H9 (cell line): ENCODE measurements around the gene FAM200B. TPM values are rescaled to one million over a fixed set of nuclear protein-coding genes. Genes with fewer than 3 reads are reported as not detected.

Experiments used
- DNase-seq: peaks from one replicate; pipeline ENCODE4 v3.0.0-alpha.2; 2017
- H2AFZ ChIP-seq: one replicate; pipeline ENCODE4 v1.6.1; 2013; ENCODE audit warnings: mild to moderate bottlenecking, low read length, control low read depth, moderate library complexity
- H2AK5ac ChIP-seq: 2 replicates; pipeline ENCODE4 v1.6.1; 2013; ENCODE audit warnings: low read length, control low read depth, mixed read lengths; ENCODE audit not compliant: insufficient read length
- H2BK120ac ChIP-seq: one replicate; pipeline ENCODE4 v1.6.1; 2013; ENCODE audit warnings: low read depth, mild to moderate bottlenecking, low read length, control low read depth, inconsistent platforms; ENCODE audit not compliant: poor library complexity, severe bottlenecking
- H2BK12ac ChIP-seq: 2 replicates; pipeline ENCODE4 v1.6.1; 2013; ENCODE audit warnings: low read length, control low read depth, mixed read lengths, low read depth; ENCODE audit not compliant: insufficient read length
- H2BK15ac ChIP-seq: 2 replicates; pipeline ENCODE4 v1.6.1; 2013; ENCODE audit warnings: low read depth, low read length, control low read depth
- H2BK20ac ChIP-seq: one replicate; pipeline ENCODE4 v1.6.1; 2013; ENCODE audit warnings: low read depth, mild to moderate bottlenecking, low read length, control low read depth, inconsistent platforms; ENCODE audit not compliant: poor library complexity, severe bottlenecking
- H2BK5ac ChIP-seq: 2 replicates; pipeline ENCODE4 v1.6.1; 2013; ENCODE audit warnings: low read length, control low read depth, mixed read lengths; ENCODE audit not compliant: insufficient read length
- H3K14ac ChIP-seq: 2 replicates; pipeline ENCODE4 v1.6.1; 2013; ENCODE audit warnings: low read length, control low read depth; ENCODE audit not compliant: insufficient read depth
- H3K18ac ChIP-seq: 2 replicates; pipeline ENCODE4 v1.6.1; 2013; ENCODE audit warnings: low read depth, mild to moderate bottlenecking, mixed read lengths, low read length, control low read depth; ENCODE audit not compliant: insufficient read length
- H3K23ac ChIP-seq: 2 replicates; pipeline ENCODE4 v1.6.1; 2013; ENCODE audit warnings: low read length, control low read depth, mixed read lengths, low read depth; ENCODE audit not compliant: insufficient read length
- H3K23me2 ChIP-seq: 2 replicates; pipeline ENCODE4 v1.6.1; 2013; ENCODE audit warnings: low read depth, mild to moderate bottlenecking, mixed read lengths, low read length, control low read depth; ENCODE audit not compliant: insufficient read length, poor library complexity, severe bottlenecking
- H3K27ac ChIP-seq: 2 replicates; pipeline ENCODE4 v1.5.1; 2013; ENCODE audit warnings: low read length, control low read depth, mixed read lengths, low read depth; ENCODE audit not compliant: insufficient read length
- H3K27me3 ChIP-seq: 2 replicates; pipeline ENCODE4 v1.6.1; 2013; ENCODE audit warnings: low read length, control low read depth, inconsistent platforms; ENCODE audit not compliant: insufficient read depth
- H3K4ac ChIP-seq: 2 replicates; pipeline ENCODE4 v1.6.1; 2013; ENCODE audit warnings: low read depth, mild to moderate bottlenecking, control low read depth, inconsistent platforms, low read length, moderate library complexity
- H3K4me1 ChIP-seq: 2 replicates; pipeline ENCODE4 v1.6.1; 2013; ENCODE audit warnings: low read length, control low read depth, inconsistent platforms; ENCODE audit not compliant: insufficient read depth
- H3K4me2 ChIP-seq: 2 replicates; pipeline ENCODE4 v1.6.1; 2013; ENCODE audit warnings: low read length, control low read depth, mixed read lengths; ENCODE audit not compliant: insufficient read length, insufficient read depth
- H3K56ac ChIP-seq: 2 replicates; pipeline ENCODE4 v1.6.1; 2013; ENCODE audit warnings: low read depth, mild to moderate bottlenecking, mixed read lengths, low read length, control low read depth; ENCODE audit not compliant: insufficient read length
- H3K79me1 ChIP-seq: 2 replicates; pipeline ENCODE4 v1.6.1; 2013; ENCODE audit warnings: low read depth, mild to moderate bottlenecking, moderate library complexity, low read length, control low read depth, inconsistent platforms; ENCODE audit not compliant: insufficient read depth, poor library complexity, severe bottlenecking
- H3K79me2 ChIP-seq: 2 replicates; pipeline ENCODE4 v1.6.1; 2013; ENCODE audit warnings: low read length, control low read depth, inconsistent platforms; ENCODE audit not compliant: insufficient read depth
- H3K9ac ChIP-seq: 2 replicates; pipeline ENCODE4 v1.6.1; 2013; ENCODE audit warnings: low read length, control low read depth, mixed read lengths; ENCODE audit not compliant: insufficient read length; ENCODE audit errors: extremely low read depth
- H3K9me3 ChIP-seq: one replicate; pipeline ENCODE4 v1.6.1; 2013; ENCODE audit warnings: low read depth, low read length, inconsistent platforms; ENCODE audit not compliant: control insufficient read depth
- H3T11ph ChIP-seq: one replicate; pipeline ENCODE4 v1.6.1; 2013; ENCODE audit warnings: mild to moderate bottlenecking, low read length, control low read depth, inconsistent platforms
- H4K20me1 ChIP-seq: one replicate; pipeline ENCODE4 v1.6.1; 2013; ENCODE audit not compliant: control insufficient read depth, insufficient read length, insufficient read depth
- H4K5ac ChIP-seq: 2 replicates; pipeline ENCODE4 v1.6.1; 2013; ENCODE audit warnings: low read depth, mild to moderate bottlenecking, mixed read lengths, low read length, control low read depth; ENCODE audit not compliant: insufficient read length
- H4K8ac ChIP-seq: replicated peaks from 2 replicates; pipeline ENCODE4 v1.6.1; 2013; ENCODE audit warnings: low read length, control low read depth, mixed read lengths, low read depth; ENCODE audit not compliant: insufficient read length
- H4K91ac ChIP-seq: 2 replicates; pipeline ENCODE4 v1.6.1; 2013; ENCODE audit warnings: low read depth, mild to moderate bottlenecking, moderate library complexity, mixed read lengths, low read length, control low read depth; ENCODE audit not compliant: insufficient read length
- H3K27ac Mint-ChIP-seq, 3 experiments: 2 replicates in 2 of 3; 3 replicates in 1 of 3; pipeline ENCODE4 v1.8.0; 2020 to 2021; ENCODE audit warnings: mixed read lengths in 3 of 3, mild to moderate bottlenecking in 1 of 3, moderate library complexity in 1 of 3
- H3K27me3 Mint-ChIP-seq: 2 replicates; pipeline ENCODE4 v1.8.0; 2021; ENCODE audit warnings: low read depth, mild to moderate bottlenecking, moderate library complexity, mixed read lengths
- H3K36me3 Mint-ChIP-seq, 3 experiments: 2 replicates in 2 of 3; 3 replicates in 1 of 3; pipeline ENCODE4 v1.8.0; 2020 to 2021; ENCODE audit warnings: low read depth in 3 of 3, mixed read lengths in 3 of 3; ENCODE audit not compliant: insufficient read depth in 1 of 3
- H3K4me1 Mint-ChIP-seq, 2 experiments: 2 replicates each; pipeline ENCODE4 v1.8.0; 2020; ENCODE audit warnings: mixed read lengths in 2 of 2
- H3K4me3 Mint-ChIP-seq, 2 experiments: 2 replicates in 1 of 2; 3 replicates in 1 of 2; pipeline ENCODE4 v1.8.0; 2020 to 2021; ENCODE audit warnings: mild to moderate bottlenecking in 2 of 2, mixed read lengths in 2 of 2, moderate library complexity in 1 of 2
- H3K9me3 Mint-ChIP-seq, 2 experiments: 2 replicates in 1 of 2; 3 replicates in 1 of 2; pipeline ENCODE4 v1.8.0; 2020; ENCODE audit warnings: mild to moderate bottlenecking in 2 of 2, mixed read lengths in 2 of 2, moderate library complexity in 1 of 2
- WGBS: extraction: QIAGEN DNeasy Blood & Tissue Kit; methylation state at CpG from one replicate; pipeline ENCODE4 v1.1.7; 2013; ENCODE audit warnings: missing lambda C conversion rate, low lambda C conversion rate, mixed read lengths; ENCODE audit not compliant: insufficient read length; ENCODE audit errors: extremely low coverage; 5-methylcytosine and 5-hydroxymethylcytosine counted together
- total RNA-seq: library from RNA; stranded (reverse); gene quantifications from 2 replicates; pipeline ENCODE4 v1.2.1, GENCODE V29; 2021
- TF ChIP-seq, protein P1 (sequence below): fragments of 200-600 bp; sonication (generic); conservative IDR thresholded peaks from 3 replicates; pipeline ENCODE4 v1.8.0; 2021; ENCODE audit warnings: antibody characterized with exemption, mild to moderate bottlenecking

FAM200B gene
- total RNA-seq, 1 experiment from 2014 or later, result 19.6 TPM

DNA sequence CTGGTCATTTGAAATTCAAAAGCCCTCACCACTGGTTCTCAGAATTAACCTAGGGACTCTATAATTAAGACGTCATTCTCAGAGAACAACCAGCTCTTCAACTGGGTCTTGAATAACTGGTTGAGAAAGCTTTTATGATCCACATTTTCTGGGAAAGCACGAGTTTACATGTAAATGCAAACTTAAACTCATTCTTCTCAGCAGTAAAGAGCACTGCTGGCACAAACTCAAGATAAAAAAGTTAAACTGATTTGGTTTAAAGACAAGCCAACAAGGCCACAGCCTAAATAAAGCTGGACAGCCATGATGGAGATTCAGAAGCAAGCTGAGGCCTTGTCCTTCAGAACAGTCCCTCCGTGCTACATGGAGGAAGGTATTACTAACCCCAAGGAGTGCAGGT, 34.5 kb downstream of the FAM200B start:
- Histone ChIP-seq H3K9me3 (no peaks in the 10 kb centered on the region), H4K8ac (no peak overlapping the region), H2BK15ac (no peak overlapping the region), H4K91ac (no peak overlapping the region), H2AFZ (no peak overlapping the region), H3K4me1 (no peaks in the 10 kb centered on the region), H3K23ac (no peak overlapping the region), H3K4ac (no peak overlapping the region), H4K5ac (no peak overlapping the region), H2BK12ac (no peak overlapping the region), H3K27me3 (no peaks in the 10 kb centered on the region), H3K27ac (no peak overlapping the region), H4K20me1 (no peaks in the 10 kb centered on the region), H2BK120ac (no peak overlapping the region), H3K18ac (no peak overlapping the region), H3K9ac (no peak overlapping the region), H2BK20ac (no peak overlapping the region), H3K56ac (no peak overlapping the region), H3K4me2 (no peak overlapping the region), H2AK5ac (no peak overlapping the region), H3K23me2 (no peaks in the 10 kb centered on the region), H3K79me1 (no peaks in the 10 kb centered on the region), H3K79me2 (no peaks in the 10 kb centered on the region), H3K14ac (no peak overlapping the region), H3T11ph (no peak overlapping the region), H2BK5ac (no peak overlapping the region)
- DNase-seq, result no peak
- peaks cover 4 to 12% of the 10 kb centered on the region in 2 experiments for H3K4me1 Mint-ChIP-seq
- no CpG with 5 or more reads among the region's 3 CpGs for WGBS
- TF ChIP-seq, protein P1, sequence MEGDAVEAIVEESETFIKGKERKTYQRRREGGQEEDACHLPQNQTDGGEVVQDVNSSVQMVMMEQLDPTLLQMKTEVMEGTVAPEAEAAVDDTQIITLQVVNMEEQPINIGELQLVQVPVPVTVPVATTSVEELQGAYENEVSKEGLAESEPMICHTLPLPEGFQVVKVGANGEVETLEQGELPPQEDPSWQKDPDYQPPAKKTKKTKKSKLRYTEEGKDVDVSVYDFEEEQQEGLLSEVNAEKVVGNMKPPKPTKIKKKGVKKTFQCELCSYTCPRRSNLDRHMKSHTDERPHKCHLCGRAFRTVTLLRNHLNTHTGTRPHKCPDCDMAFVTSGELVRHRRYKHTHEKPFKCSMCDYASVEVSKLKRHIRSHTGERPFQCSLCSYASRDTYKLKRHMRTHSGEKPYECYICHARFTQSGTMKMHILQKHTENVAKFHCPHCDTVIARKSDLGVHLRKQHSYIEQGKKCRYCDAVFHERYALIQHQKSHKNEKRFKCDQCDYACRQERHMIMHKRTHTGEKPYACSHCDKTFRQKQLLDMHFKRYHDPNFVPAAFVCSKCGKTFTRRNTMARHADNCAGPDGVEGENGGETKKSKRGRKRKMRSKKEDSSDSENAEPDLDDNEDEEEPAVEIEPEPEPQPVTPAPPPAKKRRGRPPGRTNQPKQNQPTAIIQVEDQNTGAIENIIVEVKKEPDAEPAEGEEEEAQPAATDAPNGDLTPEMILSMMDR, result no peak
- no peak overlapping the region for H3K27ac Mint-ChIP-seq
- H3K9me3 Mint-ChIP-seq, result no peaks in the 10 kb centered on the region
- H3K27me3 Mint-ChIP-seq, result no peaks in the 10 kb centered on the region; the same call in 1 of the 2 replicates
- H3K4me3 Mint-ChIP-seq, result no peak overlapping the region
- no peaks in the 10 kb centered on the region for H3K36me3 Mint-ChIP-seq
